Measurements from ENCODE around the gene RAB38.

The RAB38 gene

DNA sequence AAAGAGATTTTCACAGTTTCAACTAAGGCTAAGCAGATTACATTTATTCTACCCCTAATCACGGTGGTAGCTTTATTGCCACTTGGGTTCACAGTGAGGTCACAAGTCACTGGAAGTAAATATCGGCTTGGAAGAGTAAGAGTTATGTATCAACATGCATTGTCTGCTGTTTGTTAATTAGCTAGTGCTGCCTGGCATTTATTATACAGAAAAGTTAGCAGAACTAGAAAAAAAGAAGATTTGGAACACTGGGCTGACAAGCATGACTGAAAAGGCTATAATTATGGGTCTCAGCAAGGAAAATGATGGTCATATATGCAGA, 13.7 kb upstream of the RAB38 start:
- Histone ChIP-seq H3K27ac (ENCODE audit: low read depth, low read length) (no peak overlapping the region), H3K9me3 (ENCODE audit: low read length) (no peaks in the 10 kb centered on the region), H3K4me3 (ENCODE audit: low read depth in 1 of 2, low read length in 2 of 2) (no peak overlapping the region), H3K4me1 (ENCODE audit: insufficient read depth, low read length) (peaks cover 4% of the 10 kb centered on the region), H3K9ac (ENCODE audit: low read length) (no peak overlapping the region), H3K27me3 (ENCODE audit: control insufficient read depth in 1 of 2, insufficient read depth in 2 of 2, low read length in 2 of 2) (no peaks in the 10 kb centered on the region), H3K36me3 (ENCODE audit: insufficient read depth, low read length) (no peaks in the 10 kb centered on the region)

DNA sequence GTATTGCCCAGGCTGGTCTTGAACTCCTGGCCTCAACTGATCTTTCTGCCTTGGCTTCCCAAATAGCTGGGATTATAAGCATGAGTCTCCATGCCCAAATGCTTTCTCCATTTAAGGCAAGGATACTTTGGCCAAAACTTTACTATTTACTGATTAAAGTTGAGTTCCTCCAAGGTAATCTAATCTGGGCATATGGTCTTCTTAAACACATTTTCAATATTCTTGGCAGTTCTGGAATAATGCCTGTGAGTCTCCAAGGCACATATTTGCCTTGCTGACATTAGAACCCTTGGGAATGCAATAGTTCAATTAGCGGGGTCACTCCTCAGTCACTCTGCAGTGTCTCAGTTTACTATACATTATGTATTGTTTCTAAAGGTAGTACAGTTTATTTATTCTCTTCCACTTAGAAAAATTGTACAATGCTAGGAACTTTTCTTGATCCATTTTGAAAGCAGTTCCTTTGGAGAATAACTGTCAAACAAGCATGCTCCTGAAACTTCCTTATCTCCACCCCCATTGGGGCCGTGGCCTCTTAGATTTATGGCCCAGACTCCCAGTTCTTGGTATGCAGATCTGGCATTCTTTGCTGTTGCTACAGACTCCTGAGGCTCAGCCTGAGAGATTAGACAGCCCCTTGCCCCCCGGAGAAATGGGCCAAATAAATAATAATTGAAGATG, 13.1 kb upstream of the RAB38 start:
- Histone ChIP-seq H3K36me3 (ENCODE audit: insufficient read depth, low read length) (no peaks in the 10 kb centered on the region), H3K4me3 (ENCODE audit: low read depth in 1 of 2, low read length in 2 of 2) (no peak overlapping the region), H3K4me1 (ENCODE audit: insufficient read depth, low read length) (peaks cover 4% of the 10 kb centered on the region), H3K27ac (ENCODE audit: low read depth, low read length) (no peak overlapping the region), H3K27me3 (ENCODE audit: control insufficient read depth in 1 of 2, insufficient read depth in 2 of 2, low read length in 2 of 2) (no peaks in the 10 kb centered on the region), H3K9me3 (ENCODE audit: low read length) (no peaks in the 10 kb centered on the region), H3K9ac (ENCODE audit: low read length) (no peak overlapping the region)

- Histone ChIP-seq H3K36me3 (ENCODE audit: insufficient read depth, low read length) (no peaks in the 10 kb centered on the region), H3K4me3 (ENCODE audit: low read depth in 1 of 2, low read length in 2 of 2) (no peak overlapping the region), H3K9ac (ENCODE audit: low read length) (no peak overlapping the region), H3K9me3 (ENCODE audit: low read length) (no peaks in the 10 kb centered on the region), H3K27me3 (ENCODE audit: control insufficient read depth in 1 of 2, insufficient read depth in 2 of 2, low read length in 2 of 2) (no peaks in the 10 kb centered on the region), H3K4me1 (ENCODE audit: insufficient read depth, low read length) (peaks cover 24% of the 10 kb centered on the region), H3K27ac (ENCODE audit: low read depth, low read length) (no peak overlapping the region)
These were observed 8.0 kb upstream of the RAB38 start for GRCh38 chr11:88183233-88183632.

GRCh38 chr11:88181776-88182175, 6.5 kb upstream of the RAB38 start:
- no peak overlapping the region for H3K9ac ChIP-seq (ENCODE audit: low read length)
- no peak overlapping the region for H3K27ac ChIP-seq (ENCODE audit: low read depth, low read length)
- H3K9me3 ChIP-seq (ENCODE audit: low read length) = no peaks in the 10 kb centered on the region
- no peak overlapping the region for H3K4me3 ChIP-seq (ENCODE audit: low read depth in 1 of 2, low read length in 2 of 2)
- H3K4me1 ChIP-seq (ENCODE audit: insufficient read depth, low read length) = peaks cover 27% of the 10 kb centered on the region
- no peaks in the 10 kb centered on the region for H3K27me3 ChIP-seq (ENCODE audit: control insufficient read depth in 1 of 2, insufficient read depth in 2 of 2, low read length in 2 of 2)
- no peaks in the 10 kb centered on the region for H3K36me3 ChIP-seq (ENCODE audit: insufficient read depth, low read length)

- Histone ChIP-seq H3K9ac (ENCODE audit: low read length) (no peak overlapping the region), H3K36me3 (ENCODE audit: insufficient read depth, low read length) (no peaks in the 10 kb centered on the region), H3K4me3 (ENCODE audit: low read depth in 1 of 2, low read length in 2 of 2) (no peak overlapping the region)
These were observed 4.9 kb upstream of the RAB38 start for GRCh38 chr11:88179971-88180629.

DNA sequence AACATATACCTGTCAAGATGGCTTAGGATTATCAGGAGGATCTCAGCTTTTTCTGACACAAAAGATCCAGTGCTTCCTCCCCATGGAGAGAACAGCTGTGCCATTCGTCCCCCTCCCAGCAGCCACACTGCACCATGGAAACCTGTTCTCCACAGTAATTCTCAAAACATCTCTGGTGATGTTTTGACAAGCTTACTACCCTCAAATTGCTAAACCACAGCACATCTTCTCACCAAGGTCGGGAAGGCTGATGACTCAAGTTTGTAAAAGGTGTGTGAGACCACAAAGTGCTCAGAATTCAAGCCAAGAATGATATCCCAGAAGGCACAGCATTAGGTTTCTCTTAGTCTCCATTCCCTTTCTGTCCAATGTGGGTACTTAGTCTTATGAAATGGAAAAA, 3.9 kb upstream of the RAB38 start:
- Histone ChIP-seq H3K9me3 (ENCODE audit: low read length) (no peaks in the 10 kb centered on the region), H3K9ac (ENCODE audit: low read length) (no peak overlapping the region), H3K27ac (ENCODE audit: low read depth, low read length) (no peak overlapping the region), H3K4me1 (ENCODE audit: insufficient read depth, low read length) (peaks cover 23% of the 10 kb centered on the region), H3K4me3 (ENCODE audit: low read depth in 1 of 2, low read length in 2 of 2) (no peak overlapping the region), H3K27me3 (ENCODE audit: control insufficient read depth in 1 of 2, insufficient read depth in 2 of 2, low read length in 2 of 2) (no peaks in the 10 kb centered on the region), H3K36me3 (ENCODE audit: insufficient read depth, low read length) (no peaks in the 10 kb centered on the region)

More at GRCh38 chr11:88179971-88180629, 4.9 kb upstream of the RAB38 start:
- H3K27me3 ChIP-seq (ENCODE audit: control insufficient read depth in 1 of 2, insufficient read depth in 2 of 2, low read length in 2 of 2) = no peaks in the 10 kb centered on the region
- peaks cover 27% of the 10 kb centered on the region for H3K4me1 ChIP-seq (ENCODE audit: insufficient read depth, low read length)
- H3K9me3 ChIP-seq (ENCODE audit: low read length) = no peaks in the 10 kb centered on the region
- H3K27ac ChIP-seq (ENCODE audit: low read depth, low read length) = no peak overlapping the region

DNA sequence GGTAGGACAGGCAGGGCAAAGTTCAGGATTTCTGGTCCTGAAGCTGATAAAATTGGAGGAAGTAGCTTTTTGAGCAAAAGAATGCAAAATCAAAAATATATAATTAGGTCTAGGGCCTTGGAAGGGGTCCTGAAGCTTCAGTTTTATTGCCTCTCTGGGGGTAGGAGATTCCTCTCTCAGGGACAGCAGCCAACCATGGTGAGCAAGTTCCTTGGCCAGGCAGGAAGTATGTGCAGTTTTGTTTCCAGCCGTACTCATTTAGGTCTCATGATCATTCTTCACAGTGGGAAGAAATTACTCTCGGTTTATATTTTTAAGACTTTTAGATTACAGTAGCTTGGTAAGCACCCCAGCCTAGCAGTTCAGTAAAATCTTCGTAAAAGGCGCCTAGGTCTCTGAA, 2.9 kb upstream of the RAB38 start:
- H3K27ac ChIP-seq (ENCODE audit: low read depth, low read length) = no peak overlapping the region
- H3K27me3 ChIP-seq (ENCODE audit: control insufficient read depth in 1 of 2, insufficient read depth in 2 of 2, low read length in 2 of 2) = no peaks in the 10 kb centered on the region
- H3K4me1 ChIP-seq (ENCODE audit: insufficient read depth, low read length) = peaks cover 28% of the 10 kb centered on the region

GRCh38 chr11:88175569-88176075, 379 bp upstream of the RAB38 start:
- Histone ChIP-seq H3K27me3 (ENCODE audit: control insufficient read depth in 1 of 2, insufficient read depth in 2 of 2, low read length in 2 of 2) (no peaks in the 10 kb centered on the region), H3K9me3 (ENCODE audit: low read length) (no peaks in the 10 kb centered on the region), H3K9ac (ENCODE audit: low read length) (no peak overlapping the region), H3K4me3 (ENCODE audit: low read depth in 1 of 2, low read length in 2 of 2) (peak overlapping the region; percentile 63 to 71), H3K4me1 (ENCODE audit: insufficient read depth, low read length) (peaks cover 40% of the 10 kb centered on the region), H3K36me3 (ENCODE audit: insufficient read depth, low read length) (no peaks in the 10 kb centered on the region), H3K27ac (ENCODE audit: low read depth, low read length) (no peak overlapping the region)

More for the DNA sequence above, 2.9 kb upstream of the RAB38 start:
- H3K9me3 ChIP-seq (ENCODE audit: low read length) = no peaks in the 10 kb centered on the region
- no peaks in the 10 kb centered on the region for H3K36me3 ChIP-seq (ENCODE audit: insufficient read depth, low read length)
- H3K4me3 ChIP-seq (ENCODE audit: low read depth in 1 of 2, low read length in 2 of 2) = no peak overlapping the region
- no peak overlapping the region for H3K9ac ChIP-seq (ENCODE audit: low read length)

- no peaks in the 10 kb centered on the region for H3K36me3 ChIP-seq (ENCODE audit: insufficient read depth, low read length)
- no peaks in the 10 kb centered on the region for H3K9me3 ChIP-seq (ENCODE audit: low read length)
- no peak overlapping the region for H3K9ac ChIP-seq (ENCODE audit: low read length)
- H3K27me3 ChIP-seq (ENCODE audit: control insufficient read depth in 1 of 2, insufficient read depth in 2 of 2, low read length in 2 of 2) = no peaks in the 10 kb centered on the region
- peaks cover 43% of the 10 kb centered on the region for H3K4me1 ChIP-seq (ENCODE audit: insufficient read depth, low read length)
- peak overlapping the region in 1 of 2 donors; percentile 71 for H3K4me3 ChIP-seq (ENCODE audit: low read depth in 1 of 2, low read length in 2 of 2)
- no peak overlapping the region for H3K27ac ChIP-seq (ENCODE audit: low read depth, low read length)
These were observed 1.3 kb downstream of the RAB38 start for GRCh38 chr11:88173956-88174355.

- Histone ChIP-seq H3K9me3 (ENCODE audit: low read length) (no peaks in the 10 kb centered on the region), H3K4me3 (ENCODE audit: low read depth in 1 of 2, low read length in 2 of 2) (no peak overlapping the region), H3K4me1 (ENCODE audit: insufficient read depth, low read length) (peaks cover 33% of the 10 kb centered on the region), H3K36me3 (ENCODE audit: insufficient read depth, low read length) (no peaks in the 10 kb centered on the region), H3K9ac (ENCODE audit: low read length) (no peak overlapping the region), H3K27ac (ENCODE audit: low read depth, low read length) (no peak overlapping the region), H3K27me3 (ENCODE audit: control insufficient read depth in 1 of 2, insufficient read depth in 2 of 2, low read length in 2 of 2) (no peaks in the 10 kb centered on the region)
These were observed 3.3 kb downstream of the RAB38 start for GRCh38 chr11:88171982-88172381.

DNA sequence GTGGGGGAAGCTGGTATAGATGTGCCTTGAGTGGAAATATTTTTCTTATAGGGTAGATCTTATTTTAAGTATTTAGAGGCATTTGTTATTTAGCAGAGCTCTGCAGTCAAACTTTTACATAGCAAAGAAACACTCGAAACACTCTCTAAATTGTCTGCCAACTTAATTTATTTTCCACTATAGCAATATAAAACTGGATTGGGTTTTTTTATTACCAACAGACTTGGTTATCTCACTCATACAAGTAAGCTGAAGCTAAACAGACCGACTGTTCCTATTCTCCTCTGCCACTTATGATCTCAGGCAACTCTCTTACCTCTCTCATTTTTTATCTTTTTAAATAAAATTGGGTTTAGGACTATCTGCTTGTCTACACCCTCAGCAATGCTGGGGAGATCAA, 4.6 kb downstream of the RAB38 start:
- H3K36me3 ChIP-seq (ENCODE audit: insufficient read depth, low read length) = no peaks in the 10 kb centered on the region
- H3K9ac ChIP-seq (ENCODE audit: low read length) = no peak overlapping the region
- H3K4me3 ChIP-seq (ENCODE audit: low read depth in 1 of 2, low read length in 2 of 2) = no peak overlapping the region
- H3K4me1 ChIP-seq (ENCODE audit: insufficient read depth, low read length) = peaks cover 33% of the 10 kb centered on the region
- peak overlapping the region; percentile 21 for H3K27ac ChIP-seq (ENCODE audit: low read depth, low read length)
- H3K27me3 ChIP-seq (ENCODE audit: control insufficient read depth in 1 of 2, insufficient read depth in 2 of 2, low read length in 2 of 2) = no peaks in the 10 kb centered on the region
- H3K9me3 ChIP-seq (ENCODE audit: low read length) = no peaks in the 10 kb centered on the region

GRCh38 chr11:88169881-88170280, 5.4 kb downstream of the RAB38 start:
- peaks cover 33% of the 10 kb centered on the region for H3K4me1 ChIP-seq (ENCODE audit: insufficient read depth, low read length)
- no peaks in the 10 kb centered on the region for H3K27me3 ChIP-seq (ENCODE audit: control insufficient read depth in 1 of 2, insufficient read depth in 2 of 2, low read length in 2 of 2)
- H3K36me3 ChIP-seq (ENCODE audit: insufficient read depth, low read length) = no peaks in the 10 kb centered on the region
- no peak overlapping the region for H3K27ac ChIP-seq (ENCODE audit: low read depth, low read length)
- no peak overlapping the region for H3K9ac ChIP-seq (ENCODE audit: low read length)
- no peaks in the 10 kb centered on the region for H3K9me3 ChIP-seq (ENCODE audit: low read length)
- no peak overlapping the region for H3K4me3 ChIP-seq (ENCODE audit: low read depth in 1 of 2, low read length in 2 of 2)

All from muscle layer of colon (tissue), 2 donors.